SK-N-SH (cell line): ENCODE data around the gene JOSD2. TPM values are rescaled to one million over a fixed set of nuclear protein-coding genes. Genes with fewer than 3 reads are reported as not detected.

Experiments used
- CTCF ChIA-PET: fragments of 300-600, 350-600 bp; formaldehyde crosslinking; extraction: SDS; loops from one replicate; lab custom pipeline; 2021; lab: Yijun Ruan, JAX
- POLR2A ChIA-PET: fragments of 350-600 bp; sonication (Branson Sonifier 250); formaldehyde crosslinking; extraction: SDS; loops from one replicate; lab custom pipeline; 2020; ENCODE audit warnings: antibody characterized with exemption, inconsistent platforms; lab: Yijun Ruan, JAX
- DNase-seq: peaks from one replicate; pipeline ENCODE4 v3.0.0; 2012
- H2AFZ ChIP-seq: fragments of 200-600 bp; sonication (generic); 2 replicates; pipeline ENCODE4 v1.8.1; 2016; ENCODE audit warnings: antibody characterized with exemption, mild to moderate bottlenecking, low read depth
- H3F3A ChIP-seq: fragments of 200-600 bp; sonication (generic); replicated peaks from 2 replicates; pipeline ENCODE3; 2016; ENCODE audit warnings: antibody characterized with exemption, mild to moderate bottlenecking; ENCODE audit not compliant: insufficient read depth
- H3K27ac ChIP-seq, 2 experiments: fragments of 200-500 bp in 1 of 2; fragments of 200-600 bp in 1 of 2; sonication (Bioruptor generic) in 1 of 2; sonication (generic), shearing (Covaris generic) in 1 of 2; 2 replicates each; pipeline versions ENCODE4 v1.5.1 to v1.6.1; 2014 to 2016; ENCODE audit warnings: low read depth in 2 of 2, inconsistent platforms in 1 of 2, low read length in 1 of 2, mild to moderate bottlenecking in 1 of 2, mixed read lengths in 1 of 2
- H3K27me3 ChIP-seq: fragments of 200-600 bp; sonication (generic), shearing (Covaris generic); 2 replicates; pipeline ENCODE4 v1.6.1; 2016; ENCODE audit warnings: mixed run types; ENCODE audit not compliant: insufficient read depth
- H3K36me3 ChIP-seq, 2 experiments: fragments of 200-500 bp in 1 of 2; fragments of 200-600 bp in 1 of 2; sonication (Bioruptor generic) in 1 of 2; sonication (generic) in 1 of 2; replicated peaks in 1 of 2; 2 replicates each; pipeline versions ENCODE3 to v1.5.1; 2014 to 2016; ENCODE audit warnings: low read length in 1 of 2, mild to moderate bottlenecking in 1 of 2; ENCODE audit not compliant: insufficient read depth in 2 of 2, control insufficient read depth in 1 of 2
- H3K4me1 ChIP-seq, 2 experiments: fragments of 200-500 bp in 1 of 2; fragments of 200-600 bp in 1 of 2; sonication (Bioruptor generic) in 1 of 2; sonication (generic), shearing (Covaris generic) in 1 of 2; 2 replicates each; pipeline versions ENCODE4 v1.5.1 to v1.6.1; 2014 to 2016; ENCODE audit warnings: low read depth in 1 of 2, low read length in 1 of 2, mixed run types in 1 of 2; ENCODE audit not compliant: insufficient read depth in 2 of 2, control insufficient read depth in 1 of 2
- H3K4me2 ChIP-seq: fragments of 200-600 bp; sonication (generic), shearing (Covaris generic); 2 replicates; pipeline ENCODE4 v1.6.1; 2017; ENCODE audit warnings: mixed run types
- H3K4me3 ChIP-seq, 2 experiments: fragments of 200-500 bp in 1 of 2; fragments of 200-600 bp in 1 of 2; sonication (Bioruptor generic) in 1 of 2; sonication (generic), shearing (Covaris generic) in 1 of 2; 2 replicates each; pipeline versions ENCODE4 v1.5.1 to v1.8.1; 2014 to 2016; ENCODE audit warnings: low read depth in 2 of 2, inconsistent platforms in 1 of 2, low read length in 1 of 2, mild to moderate bottlenecking in 1 of 2, mixed read lengths in 1 of 2, moderate library complexity in 1 of 2
- H3K79me2 ChIP-seq: fragments of 200-600 bp; sonication (generic); 2 replicates; pipeline ENCODE4 v1.8.1; 2017; ENCODE audit warnings: mild to moderate bottlenecking; ENCODE audit not compliant: insufficient read depth
- H3K9ac ChIP-seq: fragments of 200-600 bp; sonication (generic); 2 replicates; pipeline ENCODE4 v1.6.1; 2017; ENCODE audit warnings: mixed run types
- H3K9me2 ChIP-seq: fragments of 200-600 bp; sonication (generic); 2 replicates; pipeline ENCODE4 v1.6.1; 2017; ENCODE audit warnings: mixed run types
- H3K9me3 ChIP-seq: fragments of 200-600 bp; sonication (generic); 2 replicates; pipeline ENCODE4 v1.6.1; 2017; ENCODE audit warnings: mixed run types, mild to moderate bottlenecking, moderate library complexity
- H4K20me1 ChIP-seq: fragments of 200-600 bp; sonication (generic); 2 replicates; pipeline ENCODE4 v1.6.1; 2017; ENCODE audit warnings: mild to moderate bottlenecking, mixed run types; ENCODE audit not compliant: insufficient read depth
- CHD2 ChIP-seq: fragments of 150-350 bp; IDR thresholded peaks from 2 replicates; pipeline ENCODE4 v1.6.1; 2018; ENCODE audit warnings: low read length; ENCODE audit not compliant: partially characterized antibody
- EP300 ChIP-seq, 2 experiments: IDR thresholded peaks; 2 replicates each; pipeline versions ENCODE4 v1.4.0 to v1.6.1; 2012; ENCODE audit warnings: borderline replicate concordance in 1 of 2, low read depth in 1 of 2, low read length in 1 of 2
- EZH2phosphoT487 ChIP-seq: fragments of 200-600 bp; sonication (generic); IDR thresholded peaks from 2 replicates; pipeline ENCODE4 v1.6.1; 2017; ENCODE audit warnings: low read depth, mixed run types, mild to moderate bottlenecking, antibody characterized with exemption, moderate library complexity, borderline replicate concordance
- FOXJ3 ChIP-seq: sonication (generic); formaldehyde crosslinking; IDR thresholded peaks from 2 replicates; pipeline ENCODE4 v1.5.1; 2020; ENCODE audit warnings: mild to moderate bottlenecking, missing genetic modification reagents
- FOXM1 ChIP-seq: IDR thresholded peaks from 2 replicates; pipeline ENCODE4 v1.4.0; 2012; ENCODE audit warnings: low read depth, mild to moderate bottlenecking
- GATA2 ChIP-seq: sonication (generic); formaldehyde crosslinking; IDR thresholded peaks from 2 replicates; pipeline ENCODE4 v1.5.0; 2020; ENCODE audit warnings: mild to moderate bottlenecking, missing genetic modification reagents
- JUND ChIP-seq: IDR thresholded peaks from 2 replicates; pipeline ENCODE4 v1.4.0; 2012
- NFIC ChIP-seq: IDR thresholded peaks from 2 replicates; pipeline ENCODE4 v1.4.0; 2012; ENCODE audit warnings: borderline replicate concordance
- POLR2AphosphoS5 ChIP-seq: IDR thresholded peaks from 2 replicates; pipeline ENCODE4 v1.6.1; 2012; ENCODE audit warnings: low read depth, low read length
- RFX5 ChIP-seq: IDR thresholded peaks from 2 replicates; pipeline ENCODE4 v1.6.1; 2012; ENCODE audit warnings: mild to moderate bottlenecking, improper control_type of control experiment, low read length
- RXRA ChIP-seq: IDR thresholded peaks from 2 replicates; pipeline ENCODE4 v1.4.0; 2012; ENCODE audit warnings: low read depth, mild to moderate bottlenecking, borderline replicate concordance
- SIN3A ChIP-seq: IDR thresholded peaks from 2 replicates; pipeline ENCODE4 v1.6.1; 2012; ENCODE audit warnings: low read depth, mild to moderate bottlenecking, low read length, moderate library complexity, borderline replicate concordance
- SMC3 ChIP-seq: IDR thresholded peaks from 2 replicates; pipeline ENCODE4 v1.6.1; 2012; ENCODE audit warnings: low read depth, low read length, improper control_type of control experiment
- whole genome bisulfite sequencing: methylation state at CpG from one replicate; pipeline ENCODE4 v1.1.6; 2017; ENCODE audit warnings: low lambda C conversion rate; 5-methylcytosine and 5-hydroxymethylcytosine counted together
- polyA plus RNA-seq, 3 experiments: library from polyadenylated mRNA; depleted of rRNA; stranded (reverse); fragments of >200 nt; gene quantifications; 2 replicates each; pipeline ENCODE4 v1.2.3, GENCODE V29; 2012
- TF ChIP-seq, protein P1 (sequence below): IDR thresholded peaks from 2 replicates; pipeline ENCODE4 v1.4.0; 2012; ENCODE audit warnings: low read depth, borderline replicate concordance
- TF ChIP-seq, protein P2 (sequence below): IDR thresholded peaks from 2 replicates; pipeline ENCODE4 v1.4.0; 2012; ENCODE audit warnings: low read depth
- TF ChIP-seq, protein P3 (sequence below): fragments of 200-600 bp; sonication (generic); IDR thresholded peaks from 2 replicates; pipeline ENCODE4 v1.6.1; 2017; ENCODE audit warnings: antibody characterized with exemption, mild to moderate bottlenecking, moderate library complexity
- TF ChIP-seq, protein P4 (sequence below): IDR thresholded peaks from 2 replicates; pipeline ENCODE4; 2012
- TF ChIP-seq, protein P5 (sequence below): fragments of 150-350 bp; IDR thresholded peaks from 2 replicates; pipeline ENCODE4 v1.6.1; 2017; ENCODE audit warnings: antibody characterized with exemption, low read length, low read depth, borderline replicate concordance
- TF ChIP-seq, protein P6 (sequence below): IDR thresholded peaks from 2 replicates; pipeline ENCODE4 v1.4.0; 2012; ENCODE audit warnings: low read depth, borderline replicate concordance

Gene JOSD2
- polyA plus RNA-seq, 1 of the 3 experiments (the other 2 are of a cell fraction): 81.2 TPM

- DNase-seq: no peak
- ChIA-PET CTCF (interaction anchor here (0.9 kb wide), 1 partner anchor 55 kb away, joined by 3 read pairs; no protein-coding TSS in a partner anchor), POLR2A (no interaction called here)
- no peaks in the 10 kb centered on the region for H4K20me1 ChIP-seq
- 87% methylated on average over 13 of the region's 16 CpGs for WGBS
- H3K27me3 ChIP-seq: no peaks in the 10 kb centered on the region
- H3K9me2 ChIP-seq: no peaks in the 10 kb centered on the region
- H3K79me2 ChIP-seq: peaks cover 13% of the 10 kb centered on the region
- H3K36me3 ChIP-seq: peaks cover 12 to 33% of the 10 kb centered on the region in 2 experiments
- H3K9ac ChIP-seq: no peak overlapping the region
- peaks cover 5 to 6% of the 10 kb centered on the region in 2 experiments; a peak in 2 of 4 replicates for H3K4me1 ChIP-seq
- H3K4me3 ChIP-seq: no peak overlapping the region
- TF ChIP-seq RFX5 (no peak), GATA2 (CRISPR knock-in tag) (no peak), RXRA (no peak), JUND (no peak), SIN3A (no peak), CHD2 (no peak), POLR2AphosphoS5 (no peak), FOXJ3 (CRISPR knock-in tag) (no peak), EP300 (IDR thresholded peaks at IDR 0.05; ENCODE audit: borderline replicate concordance in 1 of 2, low read depth in 1 of 2, low read length in 1 of 2) (no peak), EZH2phosphoT487 (no peak), NFIC (no peak)
- TF ChIP-seq, protein P1, sequence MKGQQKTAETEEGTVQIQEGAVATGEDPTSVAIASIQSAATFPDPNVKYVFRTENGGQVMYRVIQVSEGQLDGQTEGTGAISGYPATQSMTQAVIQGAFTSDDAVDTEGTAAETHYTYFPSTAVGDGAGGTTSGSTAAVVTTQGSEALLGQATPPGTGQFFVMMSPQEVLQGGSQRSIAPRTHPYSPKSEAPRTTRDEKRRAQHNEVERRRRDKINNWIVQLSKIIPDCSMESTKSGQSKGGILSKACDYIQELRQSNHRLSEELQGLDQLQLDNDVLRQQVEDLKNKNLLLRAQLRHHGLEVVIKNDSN: no peak
- TF ChIP-seq, protein P2, sequence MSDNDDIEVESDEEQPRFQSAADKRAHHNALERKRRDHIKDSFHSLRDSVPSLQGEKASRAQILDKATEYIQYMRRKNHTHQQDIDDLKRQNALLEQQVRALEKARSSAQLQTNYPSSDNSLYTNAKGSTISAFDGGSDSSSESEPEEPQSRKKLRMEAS: no peak
- H3F3A ChIP-seq: no peaks in the 10 kb centered on the region
- H3K4me2 ChIP-seq: no peak overlapping the region
- H3K9me3 ChIP-seq: no peaks in the 10 kb centered on the region; the same call in 1 of the 2 replicates
- no peak overlapping the region for H3K27ac ChIP-seq
- H2AFZ ChIP-seq: no peak overlapping the region
Measured at GRCh38 chr19:50482271-50482855, 28.6 kb downstream of the JOSD2 start.

DNA sequence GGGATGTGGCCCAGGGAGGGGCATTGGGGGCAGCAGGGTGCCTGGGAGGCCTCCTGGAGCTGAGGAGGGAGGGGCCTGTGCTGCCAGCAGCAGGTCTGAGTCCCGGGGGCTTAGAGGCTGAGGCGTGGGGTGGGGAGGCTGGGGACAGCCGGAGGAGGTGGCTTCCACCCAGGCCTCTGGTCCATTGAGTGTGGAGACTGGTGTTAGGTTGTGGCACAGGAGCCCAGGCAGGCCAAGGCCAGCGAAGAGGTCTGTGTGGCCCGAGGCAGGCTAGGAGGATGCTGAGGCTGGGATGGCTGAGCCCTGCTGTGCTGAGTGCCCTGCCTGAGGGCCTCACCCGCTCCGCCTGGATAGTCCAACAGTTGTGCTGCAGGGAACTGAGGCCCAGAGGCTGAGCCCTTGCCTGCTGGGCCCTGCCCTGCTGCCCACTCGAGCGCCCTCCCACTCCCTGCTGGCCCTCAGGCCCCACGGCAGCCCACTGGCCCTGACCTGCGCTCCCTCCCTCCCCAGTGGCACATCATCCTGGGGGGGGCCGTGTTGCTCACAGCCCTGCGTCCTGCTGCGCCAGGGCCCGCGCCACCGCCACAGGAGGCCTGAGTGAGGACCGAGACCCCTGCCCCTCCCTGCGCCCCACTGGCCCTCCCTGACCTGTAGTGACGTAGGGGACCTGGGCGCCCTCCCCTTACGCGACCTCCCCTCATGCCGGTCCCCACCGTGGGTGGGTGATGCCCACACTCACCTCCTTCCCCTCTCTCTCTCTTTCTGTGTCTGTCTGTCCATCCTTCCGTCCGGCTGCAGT lies 29.4 kb downstream of the JOSD2 start:
- Histone ChIP-seq H3K9ac (no peak overlapping the region), H3K9me3 (no peaks in the 10 kb centered on the region; the same call in 1 of the 2 replicates), H3K4me3 (no peak overlapping the region), H3F3A (no peaks in the 10 kb centered on the region), H3K4me1 (peaks cover 6 to 9% of the 10 kb centered on the region in 2 experiments; a peak in 2 of 4 replicates), H3K27me3 (no peaks in the 10 kb centered on the region), H3K4me2 (no peak overlapping the region), H3K36me3 (peaks cover 11 to 33% of the 10 kb centered on the region in 2 experiments), H2AFZ (no peak overlapping the region), H3K27ac (no peak overlapping the region), H4K20me1 (no peaks in the 10 kb centered on the region), H3K79me2 (peaks cover 16% of the 10 kb centered on the region), H3K9me2 (no peaks in the 10 kb centered on the region)
- WGBS: 83% methylated on average over 10 of the region's 27 CpGs
- ChIA-PET POLR2A (no interaction called here), CTCF (interaction anchor here (0.8 kb wide), 1 partner anchor 74 kb away, joined by 3 read pairs; no protein-coding TSS in a partner anchor)
- DNase-seq: no peak
- TF ChIP-seq SMC3: no peak
- TF ChIP-seq, protein P3, sequence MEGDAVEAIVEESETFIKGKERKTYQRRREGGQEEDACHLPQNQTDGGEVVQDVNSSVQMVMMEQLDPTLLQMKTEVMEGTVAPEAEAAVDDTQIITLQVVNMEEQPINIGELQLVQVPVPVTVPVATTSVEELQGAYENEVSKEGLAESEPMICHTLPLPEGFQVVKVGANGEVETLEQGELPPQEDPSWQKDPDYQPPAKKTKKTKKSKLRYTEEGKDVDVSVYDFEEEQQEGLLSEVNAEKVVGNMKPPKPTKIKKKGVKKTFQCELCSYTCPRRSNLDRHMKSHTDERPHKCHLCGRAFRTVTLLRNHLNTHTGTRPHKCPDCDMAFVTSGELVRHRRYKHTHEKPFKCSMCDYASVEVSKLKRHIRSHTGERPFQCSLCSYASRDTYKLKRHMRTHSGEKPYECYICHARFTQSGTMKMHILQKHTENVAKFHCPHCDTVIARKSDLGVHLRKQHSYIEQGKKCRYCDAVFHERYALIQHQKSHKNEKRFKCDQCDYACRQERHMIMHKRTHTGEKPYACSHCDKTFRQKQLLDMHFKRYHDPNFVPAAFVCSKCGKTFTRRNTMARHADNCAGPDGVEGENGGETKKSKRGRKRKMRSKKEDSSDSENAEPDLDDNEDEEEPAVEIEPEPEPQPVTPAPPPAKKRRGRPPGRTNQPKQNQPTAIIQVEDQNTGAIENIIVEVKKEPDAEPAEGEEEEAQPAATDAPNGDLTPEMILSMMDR: no peak
- TF ChIP-seq, protein P4, sequence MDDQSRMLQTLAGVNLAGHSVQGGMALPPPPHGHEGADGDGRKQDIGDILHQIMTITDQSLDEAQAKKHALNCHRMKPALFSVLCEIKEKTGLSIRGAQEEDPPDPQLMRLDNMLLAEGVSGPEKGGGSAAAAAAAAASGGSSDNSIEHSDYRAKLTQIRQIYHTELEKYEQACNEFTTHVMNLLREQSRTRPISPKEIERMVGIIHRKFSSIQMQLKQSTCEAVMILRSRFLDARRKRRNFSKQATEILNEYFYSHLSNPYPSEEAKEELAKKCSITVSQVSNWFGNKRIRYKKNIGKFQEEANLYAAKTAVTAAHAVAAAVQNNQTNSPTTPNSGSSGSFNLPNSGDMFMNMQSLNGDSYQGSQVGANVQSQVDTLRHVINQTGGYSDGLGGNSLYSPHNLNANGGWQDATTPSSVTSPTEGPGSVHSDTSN: no peak
- TF ChIP-seq EZH2phosphoT487: no peak
- TF ChIP-seq, protein P5, sequence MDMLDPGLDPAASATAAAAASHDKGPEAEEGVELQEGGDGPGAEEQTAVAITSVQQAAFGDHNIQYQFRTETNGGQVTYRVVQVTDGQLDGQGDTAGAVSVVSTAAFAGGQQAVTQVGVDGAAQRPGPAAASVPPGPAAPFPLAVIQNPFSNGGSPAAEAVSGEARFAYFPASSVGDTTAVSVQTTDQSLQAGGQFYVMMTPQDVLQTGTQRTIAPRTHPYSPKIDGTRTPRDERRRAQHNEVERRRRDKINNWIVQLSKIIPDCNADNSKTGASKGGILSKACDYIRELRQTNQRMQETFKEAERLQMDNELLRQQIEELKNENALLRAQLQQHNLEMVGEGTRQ: no peak
- TF ChIP-seq POLR2AphosphoS5: no peak
- TF ChIP-seq, protein P6, sequence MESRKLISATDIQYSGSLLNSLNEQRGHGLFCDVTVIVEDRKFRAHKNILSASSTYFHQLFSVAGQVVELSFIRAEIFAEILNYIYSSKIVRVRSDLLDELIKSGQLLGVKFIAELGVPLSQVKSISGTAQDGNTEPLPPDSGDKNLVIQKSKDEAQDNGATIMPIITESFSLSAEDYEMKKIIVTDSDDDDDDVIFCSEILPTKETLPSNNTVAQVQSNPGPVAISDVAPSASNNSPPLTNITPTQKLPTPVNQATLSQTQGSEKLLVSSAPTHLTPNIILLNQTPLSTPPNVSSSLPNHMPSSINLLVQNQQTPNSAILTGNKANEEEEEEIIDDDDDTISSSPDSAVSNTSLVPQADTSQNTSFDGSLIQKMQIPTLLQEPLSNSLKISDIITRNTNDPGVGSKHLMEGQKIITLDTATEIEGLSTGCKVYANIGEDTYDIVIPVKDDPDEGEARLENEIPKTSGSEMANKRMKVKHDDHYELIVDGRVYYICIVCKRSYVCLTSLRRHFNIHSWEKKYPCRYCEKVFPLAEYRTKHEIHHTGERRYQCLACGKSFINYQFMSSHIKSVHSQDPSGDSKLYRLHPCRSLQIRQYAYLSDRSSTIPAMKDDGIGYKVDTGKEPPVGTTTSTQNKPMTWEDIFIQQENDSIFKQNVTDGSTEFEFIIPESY: no peak
- TF ChIP-seq FOXM1: no peak
